HepG2 (cell line): ENCODE data around the gene RNASE7. TPM values are rescaled to one million over a fixed set of nuclear protein-coding genes. Genes with fewer than 3 reads are reported as not detected.

Source experiments
- BRD4 ChIP-seq: sonication (generic); formaldehyde crosslinking; IDR thresholded peaks from 2 replicates; pipeline ENCODE4 v1.4.0; 2020; ENCODE audit warnings: missing genetic modification reagents
- CBFB ChIP-seq: sonication (generic); formaldehyde crosslinking; IDR thresholded peaks from 2 replicates; pipeline ENCODE4 v1.4.0; 2020; ENCODE audit warnings: missing genetic modification reagents
- FLYWCH1 ChIP-seq: sonication (generic); formaldehyde crosslinking; IDR thresholded peaks from 2 replicates; pipeline ENCODE4 v1.8.1; 2023; ENCODE audit warnings: mild to moderate bottlenecking, missing genetic modification reagents
- IKZF1 ChIP-seq: fragments of 450-650 bp; IDR thresholded peaks from 2 replicates; pipeline ENCODE4 v1.7.1; 2016
- IKZF4 ChIP-seq: sonication (generic); formaldehyde crosslinking; IDR thresholded peaks from 2 replicates; pipeline ENCODE4 v1.5.1; 2020; ENCODE audit warnings: borderline replicate concordance, mild to moderate bottlenecking, low read depth, missing genetic modification reagents; ENCODE audit errors: not compliant biosample characterization
- LCORL ChIP-seq, 2 experiments: fragments of 450-650 bp in 1 of 2; sonication (generic) in 1 of 2; formaldehyde crosslinking in 1 of 2; IDR thresholded peaks; 2 replicates each; pipeline versions ENCODE4 v1.5.0 to v1.6.1; 2017 to 2020; ENCODE audit warnings: antibody characterized with exemption in 1 of 2, missing genetic modification reagents in 1 of 2
- MIXL1 ChIP-seq: IDR thresholded peaks from 2 replicates; pipeline ENCODE4 v1.6.1; 2016
- POLR2A ChIP-seq, 2 experiments: IDR thresholded peaks; 2 replicates each; pipeline ENCODE4 v1.6.1; 2011; ENCODE audit warnings: low read depth in 2 of 2, low read length in 2 of 2, mild to moderate bottlenecking in 1 of 2, moderate library complexity in 1 of 2; ENCODE audit not compliant: insufficient read depth in 1 of 2
- REXO4 ChIP-seq: sonication (generic); formaldehyde crosslinking; IDR thresholded peaks from 2 replicates; pipeline ENCODE4 v1.8.0; 2022; ENCODE audit warnings: missing genetic modification reagents, mild to moderate bottlenecking, borderline replicate concordance
- SALL2 ChIP-seq: sonication (generic); formaldehyde crosslinking; IDR thresholded peaks from 2 replicates; pipeline ENCODE4 v1.8.1; 2023; ENCODE audit warnings: mild to moderate bottlenecking, missing genetic modification reagents, inconsistent platforms
- SCMH1 ChIP-seq: sonication (generic); formaldehyde crosslinking; IDR thresholded peaks from 2 replicates; pipeline ENCODE4 v1.9.0; 2021; ENCODE audit warnings: missing genetic modification reagents, mild to moderate bottlenecking, borderline replicate concordance
- SP4 ChIP-seq: sonication (generic); formaldehyde crosslinking; IDR thresholded peaks from 2 replicates; pipeline ENCODE4 v1.8.1; 2023; ENCODE audit warnings: mild to moderate bottlenecking, missing genetic modification reagents
- SRF ChIP-seq: IDR thresholded peaks from 2 replicates; pipeline ENCODE4 v1.6.1; 2011; ENCODE audit warnings: mild to moderate bottlenecking, low read depth, low read length, moderate library complexity
- TOPORS ChIP-seq: sonication (generic); formaldehyde crosslinking; IDR thresholded peaks from 2 replicates; pipeline ENCODE4 v1.8.0; 2023; ENCODE audit warnings: mild to moderate bottlenecking, missing genetic modification reagents
- ZNF432 ChIP-seq: sonication (generic); formaldehyde crosslinking; IDR thresholded peaks from 2 replicates; pipeline ENCODE4 v1.5.0; 2020; ENCODE audit warnings: missing genetic modification reagents, mild to moderate bottlenecking, borderline replicate concordance
- ZNF496 ChIP-seq: sonication (generic); formaldehyde crosslinking; IDR thresholded peaks from 2 replicates; pipeline ENCODE4 v1.8.1; 2023; ENCODE audit warnings: mild to moderate bottlenecking, moderate library complexity, missing genetic modification reagents; ENCODE audit not compliant: insufficient replicate concordance
- ZNF510 ChIP-seq: sonication (generic); formaldehyde crosslinking; IDR thresholded peaks from 2 replicates; pipeline ENCODE4 v1.4.0; 2020; ENCODE audit warnings: low read depth, mild to moderate bottlenecking, missing genetic modification reagents
- ZNF530 ChIP-seq: sonication (generic); formaldehyde crosslinking; IDR thresholded peaks from 2 replicates; pipeline ENCODE4 v1.5.0; 2020; ENCODE audit warnings: low read depth, mild to moderate bottlenecking, missing genetic modification reagents
- polyA plus RNA-seq, 8 experiments: library from polyadenylated mRNA; depleted of rRNA in 3 of 8; stranded (reverse) in 7 of 8; unstranded in 1 of 8; fragments of >200 nt; fragmentation: Illumina TruSeq in 4 of 8; extraction: Trizol in 4 of 8; gene quantifications; 2 replicates each; pipeline versions ENCODE4 v1.2.1 to v1.2.3, GENCODE V29; 2011 to 2016; ENCODE audit warnings: low read depth in 4 of 8, missing spikeins in 1 of 8, mixed read lengths in 1 of 8; ENCODE audit not compliant: insufficient read depth in 1 of 8
- total RNA-seq, 5 experiments: library from RNA; depleted of rRNA; stranded (reverse); fragments of >200 nt; fragmentation: Illumina TruSeq; extraction: Trizol; gene quantifications; 2 replicates each; pipeline ENCODE4 v1.2.3, GENCODE V29; 2016; ENCODE audit warnings: low read depth in 1 of 5
- TF ChIP-seq, protein P1 (sequence below): sonication (generic); formaldehyde crosslinking; IDR thresholded peaks from 2 replicates; pipeline ENCODE4 v1.5.0; 2020; ENCODE audit warnings: missing genetic modification reagents
- TF ChIP-seq, protein P2 (sequence below): sonication (generic); formaldehyde crosslinking; IDR thresholded peaks from 2 replicates; pipeline ENCODE4 v1.5.0; 2020; ENCODE audit warnings: missing genetic modification reagents, mild to moderate bottlenecking, borderline replicate concordance
- TF ChIP-seq, protein P3 (sequence below): sonication (generic); formaldehyde crosslinking; IDR thresholded peaks from 2 replicates; pipeline ENCODE4 v1.9.0; 2021; ENCODE audit warnings: missing genetic modification reagents, mild to moderate bottlenecking, borderline replicate concordance
- TF ChIP-seq, protein P4 (sequence below): sonication (generic); formaldehyde crosslinking; conservative IDR thresholded peaks from 2 replicates; pipeline ENCODE4 v1.4.0; 2020; ENCODE audit warnings: mild to moderate bottlenecking, missing genetic modification reagents, moderate library complexity

The RNASE7 gene
- total and polyA plus RNA-seq, 2 of the 13 experiments (the other 11 are each of a cell fraction or from before 2014, with no cell fraction given), result 0.04 TPM; not detected in 1

DNA sequence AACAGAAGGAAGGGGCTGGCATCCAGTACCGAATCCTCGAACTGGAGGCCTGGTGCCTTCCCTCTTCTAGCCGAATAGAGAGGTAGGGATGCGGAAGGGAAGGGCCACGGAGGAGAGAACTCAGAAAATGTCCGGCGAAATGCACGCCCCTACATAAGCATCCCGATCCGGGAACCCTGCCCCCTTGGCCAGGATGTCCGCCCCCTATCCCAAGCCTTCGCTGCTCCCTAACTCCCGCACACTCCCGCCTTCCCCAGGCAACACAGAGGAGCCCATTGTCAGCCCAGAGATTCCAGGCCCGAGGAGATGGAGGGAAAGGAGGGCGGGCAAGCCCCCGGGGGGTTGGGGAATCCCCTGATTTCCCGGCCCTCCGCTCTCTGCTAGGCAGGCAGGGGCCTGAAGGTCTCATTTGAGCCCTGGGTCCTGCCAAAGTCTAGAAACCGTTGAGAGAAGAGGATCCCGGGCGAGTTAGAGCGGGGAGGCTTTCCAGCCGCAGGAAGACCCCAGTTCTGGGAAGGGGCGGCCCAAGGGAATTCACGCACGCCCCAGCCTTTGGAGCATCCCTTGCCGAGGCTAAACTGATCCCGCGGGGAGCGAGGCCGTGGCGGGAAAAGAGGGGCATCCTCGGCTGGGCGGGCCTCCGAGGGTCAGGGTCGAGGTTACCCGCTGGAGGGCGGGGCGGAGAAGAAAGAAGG, 27.4 kb downstream of the RNASE7 start (continued):
- TF ChIP-seq, protein P1, sequence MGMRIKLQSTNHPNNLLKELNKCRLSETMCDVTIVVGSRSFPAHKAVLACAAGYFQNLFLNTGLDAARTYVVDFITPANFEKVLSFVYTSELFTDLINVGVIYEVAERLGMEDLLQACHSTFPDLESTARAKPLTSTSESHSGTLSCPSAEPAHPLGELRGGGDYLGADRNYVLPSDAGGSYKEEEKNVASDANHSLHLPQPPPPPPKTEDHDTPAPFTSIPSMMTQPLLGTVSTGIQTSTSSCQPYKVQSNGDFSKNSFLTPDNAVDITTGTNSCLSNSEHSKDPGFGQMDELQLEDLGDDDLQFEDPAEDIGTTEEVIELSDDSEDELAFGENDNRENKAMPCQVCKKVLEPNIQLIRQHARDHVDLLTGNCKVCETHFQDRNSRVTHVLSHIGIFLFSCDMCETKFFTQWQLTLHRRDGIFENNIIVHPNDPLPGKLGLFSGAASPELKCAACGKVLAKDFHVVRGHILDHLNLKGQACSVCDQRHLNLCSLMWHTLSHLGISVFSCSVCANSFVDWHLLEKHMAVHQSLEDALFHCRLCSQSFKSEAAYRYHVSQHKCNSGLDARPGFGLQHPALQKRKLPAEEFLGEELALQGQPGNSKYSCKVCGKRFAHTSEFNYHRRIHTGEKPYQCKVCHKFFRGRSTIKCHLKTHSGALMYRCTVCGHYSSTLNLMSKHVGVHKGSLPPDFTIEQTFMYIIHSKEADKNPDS (CRISPR knock-in tag), result 0 out of 2 replicates have a peak, but pooled peaks have one; percentile 52
- TF ChIP-seq ZNF496, result no peak
- TF ChIP-seq LCORL (IDR thresholded peaks at IDR 0.05), result no peak
- TF ChIP-seq LCORL (CRISPR knock-in tag; IDR thresholded peaks at IDR 0.05), result peak; percentile 79; the same call in 1 of the 2 replicates
- no peak for TF ChIP-seq SCMH1 (CRISPR knock-in tag)
- TF ChIP-seq REXO4 (CRISPR knock-in tag), result no peak
- peak; percentile 16; the same call in 1 of the 2 replicates for TF ChIP-seq CBFB (CRISPR knock-in tag)
- TF ChIP-seq MIXL1 (CRISPR knock-in tag), result no peak
- TF ChIP-seq, protein P2, sequence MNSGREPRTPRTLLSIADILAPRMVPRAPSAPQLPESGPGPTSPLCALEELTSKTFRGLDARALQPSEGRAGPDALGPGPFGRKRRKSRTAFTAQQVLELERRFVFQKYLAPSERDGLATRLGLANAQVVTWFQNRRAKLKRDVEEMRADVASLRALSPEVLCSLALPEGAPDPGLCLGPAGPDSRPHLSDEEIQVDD (CRISPR knock-in tag), result no peak
- no peak for TF ChIP-seq IKZF4 (CRISPR knock-in tag)
- peak; percentile 35; the same call in 1 of the 2 replicates for TF ChIP-seq BRD4 (CRISPR knock-in tag)
- TF ChIP-seq POLR2A (IDR thresholded peaks at IDR 0.05; ENCODE audit: insufficient read depth in 1 of 2, low read depth in 2 of 2, low read length in 2 of 2), result no peak
- peak; percentile 84; the same call in 1 of the 2 replicates for TF ChIP-seq ZNF510 (CRISPR knock-in tag)
- TF ChIP-seq, protein P3, sequence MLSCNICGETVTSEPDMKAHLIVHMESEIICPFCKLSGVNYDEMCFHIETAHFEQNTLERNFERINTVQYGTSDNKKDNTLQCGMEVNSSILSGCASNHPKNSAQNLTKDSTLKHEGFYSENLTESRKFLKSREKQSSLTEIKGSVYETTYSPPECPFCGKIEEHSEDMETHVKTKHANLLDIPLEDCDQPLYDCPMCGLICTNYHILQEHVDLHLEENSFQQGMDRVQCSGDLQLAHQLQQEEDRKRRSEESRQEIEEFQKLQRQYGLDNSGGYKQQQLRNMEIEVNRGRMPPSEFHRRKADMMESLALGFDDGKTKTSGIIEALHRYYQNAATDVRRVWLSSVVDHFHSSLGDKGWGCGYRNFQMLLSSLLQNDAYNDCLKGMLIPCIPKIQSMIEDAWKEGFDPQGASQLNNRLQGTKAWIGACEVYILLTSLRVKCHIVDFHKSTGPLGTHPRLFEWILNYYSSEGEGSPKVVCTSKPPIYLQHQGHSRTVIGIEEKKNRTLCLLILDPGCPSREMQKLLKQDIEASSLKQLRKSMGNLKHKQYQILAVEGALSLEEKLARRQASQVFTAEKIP (CRISPR knock-in tag), result no peak
- TF ChIP-seq SRF, result no peak
- 0 out of 2 replicates have a peak, but pooled peaks have one; percentile 31 for TF ChIP-seq TOPORS (CRISPR knock-in tag)
- no peak; the same call in 1 of the 2 replicates for TF ChIP-seq SALL2 (CRISPR knock-in tag)
- no peak for TF ChIP-seq FLYWCH1 (CRISPR knock-in tag)
- TF ChIP-seq, protein P4, sequence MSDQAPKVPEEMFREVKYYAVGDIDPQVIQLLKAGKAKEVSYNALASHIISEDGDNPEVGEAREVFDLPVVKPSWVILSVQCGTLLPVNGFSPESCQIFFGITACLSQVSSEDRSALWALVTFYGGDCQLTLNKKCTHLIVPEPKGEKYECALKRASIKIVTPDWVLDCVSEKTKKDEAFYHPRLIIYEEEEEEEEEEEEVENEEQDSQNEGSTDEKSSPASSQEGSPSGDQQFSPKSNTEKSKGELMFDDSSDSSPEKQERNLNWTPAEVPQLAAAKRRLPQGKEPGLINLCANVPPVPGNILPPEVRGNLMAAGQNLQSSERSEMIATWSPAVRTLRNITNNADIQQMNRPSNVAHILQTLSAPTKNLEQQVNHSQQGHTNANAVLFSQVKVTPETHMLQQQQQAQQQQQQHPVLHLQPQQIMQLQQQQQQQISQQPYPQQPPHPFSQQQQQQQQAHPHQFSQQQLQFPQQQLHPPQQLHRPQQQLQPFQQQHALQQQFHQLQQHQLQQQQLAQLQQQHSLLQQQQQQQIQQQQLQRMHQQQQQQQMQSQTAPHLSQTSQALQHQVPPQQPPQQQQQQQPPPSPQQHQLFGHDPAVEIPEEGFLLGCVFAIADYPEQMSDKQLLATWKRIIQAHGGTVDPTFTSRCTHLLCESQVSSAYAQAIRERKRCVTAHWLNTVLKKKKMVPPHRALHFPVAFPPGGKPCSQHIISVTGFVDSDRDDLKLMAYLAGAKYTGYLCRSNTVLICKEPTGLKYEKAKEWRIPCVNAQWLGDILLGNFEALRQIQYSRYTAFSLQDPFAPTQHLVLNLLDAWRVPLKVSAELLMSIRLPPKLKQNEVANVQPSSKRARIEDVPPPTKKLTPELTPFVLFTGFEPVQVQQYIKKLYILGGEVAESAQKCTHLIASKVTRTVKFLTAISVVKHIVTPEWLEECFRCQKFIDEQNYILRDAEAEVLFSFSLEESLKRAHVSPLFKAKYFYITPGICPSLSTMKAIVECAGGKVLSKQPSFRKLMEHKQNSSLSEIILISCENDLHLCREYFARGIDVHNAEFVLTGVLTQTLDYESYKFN (CRISPR knock-in tag), result peak; percentile 68
- TF ChIP-seq IKZF1, result no peak
- no peak for TF ChIP-seq ZNF530 (CRISPR knock-in tag)
- TF ChIP-seq SP4, result peak; percentile 39; the same call in 1 of the 2 replicates
- TF ChIP-seq ZNF432 (CRISPR knock-in tag), result peak; percentile 9; the same call in 1 of the 2 replicates
